Stimulated activated CD8-positive, alpha-beta memory T cell treated with anti-CD3 and anti-CD28 coated beads, Interleukin-4, amount 100 ng/mL, for 24 hours (primary cell): ENCODE results near the gene PSD.
A peak's percentile ranks its signal among the peaks of the same experiment; 100 is the strongest.
"Not testable (repeated sequence)": the region's sequence is repeated elsewhere in the genome, so short reads cannot be mapped to it uniquely, and the experiment has no call there.

ENCODE experiments used
- DNase-seq: peaks from one replicate; pipeline ENCODE4 v3.0.0-alpha.2; 2020; ENCODE audit warnings: low read depth

Gene PSD

GRCh38 chr10:102418622-102419268 lies at the start of gene PSD:
Gene PSD (minus strand): TSS chr10:102418785. CDS start chr10:102417038, 1,747 bp downstream.
- DNase-seq: no peak

- DNase-seq: no peak
Observed at GRCh38 chr10:102467971-102468438, 49.4 kb upstream of the PSD start.

- no peak for DNase-seq
Observed at GRCh38 chr10:102467318-102467717, 48.7 kb upstream of the PSD start.

- no peak for DNase-seq
Observed at GRCh38 chr10:102465466-102465865, 46.9 kb upstream of the PSD start.

- no peak for DNase-seq
Observed at GRCh38 chr10:102463983-102464382, 45.4 kb upstream of the PSD start.

- DNase-seq: no peak
Observed at GRCh38 chr10:102462512-102463054, 44.0 kb upstream of the PSD start.

GRCh38 chr10:102461187-102462054 lies 42.8 kb upstream of the PSD start:
- DNase-seq: peak; percentile 92

- no peak for DNase-seq
Observed at GRCh38 chr10:102460836-102461186, 42.2 kb upstream of the PSD start.

- no peak for DNase-seq
Observed at GRCh38 chr10:102458656-102459055, 40.1 kb upstream of the PSD start.

GRCh38 chr10:102457591-102458150 lies 39.1 kb upstream of the PSD start:
- no peak for DNase-seq

- no peak for DNase-seq
Observed at GRCh38 chr10:102455893-102456471, 37.4 kb upstream of the PSD start.

- DNase-seq: not testable (repeated sequence)
Observed at GRCh38 chr10:102454662-102455487, 36.3 kb upstream of the PSD start.

- no peak for DNase-seq
Observed at GRCh38 chr10:102453502-102453901, 34.9 kb upstream of the PSD start.

GRCh38 chr10:102452672-102453340 lies 34.2 kb upstream of the PSD start:
- peak; percentile 52 for DNase-seq

GRCh38 chr10:102451105-102451969 lies 32.8 kb upstream of the PSD start, which contains the start of gene C10orf95:
Gene C10orf95 (minus strand): TSS chr10:102451543. CDS start chr10:102451093, 450 bp downstream.
- DNase-seq: no peak

- peak; percentile 77 for DNase-seq
Observed at GRCh38 chr10:102450374-102451104, 32.0 kb upstream of the PSD start.

- DNase-seq: no peak
Observed at GRCh38 chr10:102450124-102450373, 31.5 kb upstream of the PSD start.

GRCh38 chr10:102449321-102450123 lies 30.9 kb upstream of the PSD start:
- peak; percentile 77 for DNase-seq
